SK-N-SH treated with all-trans-retinoic acid at 6 μM for 48 hours (cell line): ENCODE measurements around the gene PNPLA7.

ENCODE experiments used
- ATAC-seq: fragments of 200-7000 bp; cut with Tn5 transposase; 3 replicates; pipeline ENCODE4 v1.9.1; 2020; ENCODE audit warnings: mild to moderate bottlenecking, moderate library complexity
- ARNTL ChIP-seq: fragments of 450-650 bp; formaldehyde crosslinking; IDR thresholded peaks from 2 replicates; pipeline ENCODE4 v1.5.0; 2020; ENCODE audit warnings: low read depth, mild to moderate bottlenecking, moderate library complexity, borderline replicate concordance
- BACH2 ChIP-seq: fragments of 250-450 bp; sonication (Bioruptor Pico); IDR thresholded peaks from 2 replicates; pipeline ENCODE4 v1.9.0; 2021; ENCODE audit warnings: mild to moderate bottlenecking, borderline replicate concordance
- CREB5 ChIP-seq: fragments of 250-450 bp; sonication (Bioruptor Pico); IDR thresholded peaks from 2 replicates; pipeline ENCODE4 v1.5.1; 2020; ENCODE audit warnings: low read depth, mild to moderate bottlenecking, moderate library complexity
- CSDC2 ChIP-seq: fragments of 250-450 bp; sonication (Bioruptor Pico); IDR thresholded peaks from 2 replicates; pipeline ENCODE4 v1.5.0; 2020; ENCODE audit warnings: mild to moderate bottlenecking, moderate library complexity
- CSRNP3 ChIP-seq: fragments of 250-450 bp; sonication (Bioruptor Pico); IDR thresholded peaks from 2 replicates; pipeline ENCODE4 v1.5.1; 2021; ENCODE audit warnings: mild to moderate bottlenecking, moderate library complexity
- ESRRG ChIP-seq: fragments of 250-450 bp; sonication (Bioruptor Pico); IDR thresholded peaks from 2 replicates; pipeline ENCODE4 v1.6.1; 2021; ENCODE audit warnings: mild to moderate bottlenecking
- ISL1 ChIP-seq: fragments of 250-450 bp; sonication (Bioruptor Pico); IDR thresholded peaks from 2 replicates; pipeline ENCODE4 v2.1.2; 2022; ENCODE audit warnings: mild to moderate bottlenecking, moderate library complexity
- OSR1 ChIP-seq: fragments of 250-450 bp; sonication (Bioruptor Pico); IDR thresholded peaks from 2 replicates; pipeline ENCODE4 v1.8.0; 2022; ENCODE audit warnings: moderate library complexity, mild to moderate bottlenecking, inconsistent platforms
- PATZ1 ChIP-seq: fragments of 250-450 bp; sonication (Bioruptor Pico); IDR thresholded peaks from 2 replicates; pipeline ENCODE4 v1.8.0; 2020; ENCODE audit warnings: mild to moderate bottlenecking, moderate library complexity, borderline replicate concordance
- POU6F1 ChIP-seq: fragments of 250-450 bp; sonication (Bioruptor Pico); IDR thresholded peaks from 2 replicates; pipeline ENCODE4 v1.8.0; 2021; ENCODE audit warnings: low read depth, mild to moderate bottlenecking, moderate library complexity, borderline replicate concordance
- RARB ChIP-seq: fragments of 250-450 bp; sonication (Bioruptor Pico); IDR thresholded peaks from 2 replicates; pipeline ENCODE4 v1.8.0; 2021; ENCODE audit warnings: mild to moderate bottlenecking, moderate library complexity
- TOX ChIP-seq: fragments of 250-450 bp; sonication (Bioruptor Pico); IDR thresholded peaks from 2 replicates; pipeline ENCODE4 v1.8.0; 2021; ENCODE audit warnings: mild to moderate bottlenecking, moderate library complexity, borderline replicate concordance
- TSHZ2 ChIP-seq: fragments of 250-450 bp; sonication (Bioruptor Pico); IDR thresholded peaks from 2 replicates; pipeline ENCODE4 v1.5.0; 2020; ENCODE audit warnings: mild to moderate bottlenecking, moderate library complexity
- ZC3H10 ChIP-seq: fragments of 250-450 bp; sonication (Bioruptor Pico); IDR thresholded peaks from 2 replicates; pipeline ENCODE4 v1.5.1; 2021; ENCODE audit warnings: mild to moderate bottlenecking, moderate library complexity
- ZFP3 ChIP-seq: fragments of 250-450 bp; sonication (Bioruptor Pico); IDR thresholded peaks from 2 replicates; pipeline ENCODE4 v1.5.0; 2020; ENCODE audit warnings: mild to moderate bottlenecking, moderate library complexity
- ZNF565 ChIP-seq: fragments of 450-650 bp; formaldehyde crosslinking; conservative IDR thresholded peaks from 2 replicates; pipeline ENCODE4 v1.5.0; 2020; ENCODE audit warnings: low read depth, mild to moderate bottlenecking, moderate library complexity
- ZNF70 ChIP-seq: fragments of 450-650 bp; formaldehyde crosslinking; IDR thresholded peaks from 2 replicates; pipeline ENCODE4 v1.5.0; 2020; ENCODE audit warnings: mild to moderate bottlenecking, moderate library complexity
- ZNF8 ChIP-seq: fragments of 450-650 bp; formaldehyde crosslinking; IDR thresholded peaks from 2 replicates; pipeline ENCODE4 v1.5.0; 2020; ENCODE audit warnings: mild to moderate bottlenecking, moderate library complexity

Gene PNPLA7

GRCh38 chr9:137506702-137507171, 43.5 kb downstream of the PNPLA7 start:
- no peak for TF ChIP-seq ARNTL (CRISPR knock-in tag)
- ATAC-seq, result peak; percentile 22; the same call in 2 of the 3 replicates

GRCh38 chr9:137506274-137506673, 43.9 kb downstream of the PNPLA7 start:
- ATAC-seq, result no peak
- no peak for TF ChIP-seq BACH2 (CRISPR knock-in tag)
- no peak for TF ChIP-seq POU6F1 (CRISPR knock-in tag)

GRCh38 chr9:137505421-137506140, 44.6 kb downstream of the PNPLA7 start:
- ATAC-seq, result no peak

More at GRCh38 chr9:137505421-137506140, 44.6 kb downstream of the PNPLA7 start:
- no peak for TF ChIP-seq ARNTL (CRISPR knock-in tag)
- no peak for TF ChIP-seq ZNF8 (CRISPR knock-in tag)
- TF ChIP-seq PATZ1 (CRISPR knock-in tag), result no peak
- no peak for TF ChIP-seq TSHZ2 (CRISPR knock-in tag)
- no peak for TF ChIP-seq ESRRG (CRISPR knock-in tag)
- no peak for TF ChIP-seq ZNF565 (CRISPR knock-in tag)
- TF ChIP-seq ISL1, result no peak
- no peak for TF ChIP-seq ZNF70 (CRISPR knock-in tag)
- TF ChIP-seq RARB (CRISPR knock-in tag), result no peak
- no peak for TF ChIP-seq TOX
- no peak for TF ChIP-seq CREB5
- no peak for TF ChIP-seq CSDC2 (CRISPR knock-in tag)
- no peak for TF ChIP-seq CSRNP3 (CRISPR knock-in tag)
- TF ChIP-seq POU6F1 (CRISPR knock-in tag), result no peak
- no peak for TF ChIP-seq ZFP3 (CRISPR knock-in tag)
- TF ChIP-seq ZC3H10, result no peak
- no peak for TF ChIP-seq OSR1 (CRISPR knock-in tag)
